Esophagus squamous epithelium (tissue), 4 donors: ENCODE measurements around the gene KCNK2.

Experiments used
- POLR2A ChIP-seq, 4 donors: fragments of 450-650 bp; IDR thresholded peaks; one replicate each; pipeline ENCODE4 v1.6.1; 2017; ENCODE audit warnings: antibody characterized with exemption in 4 of 4, mild to moderate bottlenecking in 4 of 4, moderate library complexity in 3 of 4
- TF ChIP-seq, protein P1 (sequence below), 6 experiments: fragments of 450-650 bp in 4 of 6; fragments of 200-600 bp in 2 of 6; sonication (generic) in 2 of 6; IDR thresholded peaks; one replicate each; pipeline ENCODE4 v1.5.1; 2016 to 2019; ENCODE audit warnings: antibody characterized with exemption in 6 of 6, mild to moderate bottlenecking in 4 of 6, moderate library complexity in 4 of 6

- TF ChIP-seq, protein P1, sequence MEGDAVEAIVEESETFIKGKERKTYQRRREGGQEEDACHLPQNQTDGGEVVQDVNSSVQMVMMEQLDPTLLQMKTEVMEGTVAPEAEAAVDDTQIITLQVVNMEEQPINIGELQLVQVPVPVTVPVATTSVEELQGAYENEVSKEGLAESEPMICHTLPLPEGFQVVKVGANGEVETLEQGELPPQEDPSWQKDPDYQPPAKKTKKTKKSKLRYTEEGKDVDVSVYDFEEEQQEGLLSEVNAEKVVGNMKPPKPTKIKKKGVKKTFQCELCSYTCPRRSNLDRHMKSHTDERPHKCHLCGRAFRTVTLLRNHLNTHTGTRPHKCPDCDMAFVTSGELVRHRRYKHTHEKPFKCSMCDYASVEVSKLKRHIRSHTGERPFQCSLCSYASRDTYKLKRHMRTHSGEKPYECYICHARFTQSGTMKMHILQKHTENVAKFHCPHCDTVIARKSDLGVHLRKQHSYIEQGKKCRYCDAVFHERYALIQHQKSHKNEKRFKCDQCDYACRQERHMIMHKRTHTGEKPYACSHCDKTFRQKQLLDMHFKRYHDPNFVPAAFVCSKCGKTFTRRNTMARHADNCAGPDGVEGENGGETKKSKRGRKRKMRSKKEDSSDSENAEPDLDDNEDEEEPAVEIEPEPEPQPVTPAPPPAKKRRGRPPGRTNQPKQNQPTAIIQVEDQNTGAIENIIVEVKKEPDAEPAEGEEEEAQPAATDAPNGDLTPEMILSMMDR (IDR thresholded peaks at IDR 0.05): no peak
- TF ChIP-seq POLR2A (IDR thresholded peaks at IDR 0.05): no peak
Observed at GRCh38 chr1:215079456-215079855, 3.1 kb upstream of the KCNK2 start.
